Measurements from ENCODE around the gene BBLN. TPM values are rescaled to one million over a fixed set of nuclear protein-coding genes. Genes with fewer than 3 reads are reported as not detected.

BBLN gene
- total and polyA plus RNA-seq, 4 donors: 13.4 to 42.1 (median 32.3) TPM

GRCh38 chr9:128146591-128147120 is 13.4 kb upstream of the BBLN start (continued):
- TF ChIP-seq CTCF (IDR thresholded peaks at IDR 0.05; ENCODE audit: low read depth, low read length, missing input control) (no peak), TAF1 (conservative IDR thresholded peaks at IDR 0.05) (no peak)

- no peak overlapping the region for H3K4me3 ChIP-seq (ENCODE audit: low read depth in 1 of 3, low read length in 3 of 3)
- DNase-seq (ENCODE audit: low spot score): no peak
- H3K4me1 ChIP-seq (ENCODE audit: control insufficient read depth in 4 of 4, insufficient read depth in 4 of 4, low read length in 3 of 4): peaks cover 8 to 13% (median 10%) of the 10 kb centered on the region in 4 donors
- no peaks in the 10 kb centered on the region for H3K9me3 ChIP-seq (ENCODE audit: control insufficient read depth in 4 of 4, low read length in 3 of 4)
- 89% methylated on average over 5 of the region's 5 CpGs for WGBS
- H3K27me3 ChIP-seq (ENCODE audit: control insufficient read depth in 4 of 4, insufficient read depth in 4 of 4, low read length in 3 of 4): no peaks in the 10 kb centered on the region
- TF ChIP-seq RXRA (IDR thresholded peaks at IDR 0.05) (no peak), EGR1 (IDR thresholded peaks at IDR 0.05; ENCODE audit: low read depth in 2 of 2) (no peak), FOXA2 (IDR thresholded peaks at IDR 0.05) (no peak), NR2F2 (IDR thresholded peaks at IDR 0.05) (no peak), SP1 (IDR thresholded peaks at IDR 0.05) (no peak)
- no peaks in the 10 kb centered on the region for H3K36me3 ChIP-seq (ENCODE audit: control insufficient read depth in 4 of 4, insufficient read depth in 3 of 4, low read depth in 1 of 4, low read length in 3 of 4)
- H3K27ac ChIP-seq (ENCODE audit: low read depth in 1 of 2, low read length in 2 of 2): no peak overlapping the region
- H3K9ac ChIP-seq (ENCODE audit: low read depth in 1 of 2, low read length in 2 of 2): no peak overlapping the region
Measured at GRCh38 chr9:128148509-128149000, 11.5 kb upstream of the BBLN start.

- TF ChIP-seq HNF4A (conservative IDR thresholded peaks at IDR 0.05) (peak; percentile 38 to 58), FOXA1 (IDR thresholded peaks at IDR 0.05) (no peak), HNF4G (IDR thresholded peaks at IDR 0.05) (no peak), CTCF (IDR thresholded peaks at IDR 0.05; ENCODE audit: low read depth, low read length, missing input control) (no peak), ZBTB33 (IDR thresholded peaks at IDR 0.05) (no peak), ATF3 (IDR thresholded peaks at IDR 0.05) (no peak), REST (IDR thresholded peaks at IDR 0.05) (no peak), NR2F2 (IDR thresholded peaks at IDR 0.05) (peak; percentile 52), MAX (IDR thresholded peaks at IDR 0.05) (no peak), TAF1 (conservative IDR thresholded peaks at IDR 0.05) (no peak), GABPA (IDR thresholded peaks at IDR 0.05 in 1 of 2, conservative IDR thresholded peaks at IDR 0.05 in 1 of 2) (no peak), RXRA (IDR thresholded peaks at IDR 0.05) (peak; percentile 60 to 69), YY1 (IDR thresholded peaks at IDR 0.05) (no peak), SP1 (IDR thresholded peaks at IDR 0.05) (peak; percentile 69), RAD21 (IDR thresholded peaks at IDR 0.05) (no peak), FOXA2 (IDR thresholded peaks at IDR 0.05) (no peak), EGR1 (IDR thresholded peaks at IDR 0.05; ENCODE audit: low read depth in 2 of 2) (peak in 1 of 2 donors; percentile 17), JUND (IDR thresholded peaks at IDR 0.05) (no peak)
- 34% methylated on average over 9 of the region's 9 CpGs for WGBS
- Histone ChIP-seq H3K9me3 (ENCODE audit: control insufficient read depth in 4 of 4, low read length in 3 of 4) (no peaks in the 10 kb centered on the region), H3K4me1 (ENCODE audit: control insufficient read depth in 4 of 4, insufficient read depth in 4 of 4, low read length in 3 of 4) (peaks cover 8 to 13% (median 10%) of the 10 kb centered on the region in 4 donors), H3K4me3 (ENCODE audit: low read depth in 1 of 3, low read length in 3 of 3) (no peak within 1 kb of the TSS), H3K36me3 (ENCODE audit: control insufficient read depth in 4 of 4, insufficient read depth in 3 of 4, low read depth in 1 of 4, low read length in 3 of 4) (no peaks in the 10 kb centered on the region), H3K9ac (ENCODE audit: low read depth in 1 of 2, low read length in 2 of 2) (no peak within 1 kb of the TSS), H3K27ac (ENCODE audit: low read depth in 1 of 2, low read length in 2 of 2) (peak within 1 kb of the TSS; percentile 15 to 39), H3K27me3 (ENCODE audit: control insufficient read depth in 4 of 4, insufficient read depth in 4 of 4, low read length in 3 of 4) (no peaks in the 10 kb centered on the region)
- no peak for DNase-seq (ENCODE audit: low spot score)
Measured at GRCh38 chr9:128149001-128149701, 10.9 kb upstream of the BBLN start, which contains the start of gene LCN2. Gene LCN2 (plus strand): TSS chr9:128149453. CDS start chr9:128149526, 73 bp downstream.

All from liver (tissue), 9 donors.